K562 (cell line): Measurements from ENCODE around the gene PCLAF. TPM values are rescaled to one million over a fixed set of nuclear protein-coding genes. Genes with fewer than 3 reads are reported as not detected.

Experiments used
- ATAC-seq: fragments of 200-7000 bp; cut with Tn5 transposase; 3 replicates; pipeline ENCODE4 v1.9.1; 2020; ENCODE audit warnings: moderate library complexity
- BruUV-seq: library from RNA; stranded (reverse); fragments of 400-500 nt; replicated peaks from 2 replicates; lab custom pipeline; 2021; lab: Mats Ljungman, UMichigan
- CTCF ChIA-PET: fragments of 300-600 bp; formaldehyde crosslinking; extraction: SDS; loops from one replicate; lab custom pipeline; 2021; ENCODE audit warnings: low intra/inter-chr PET ratio; lab: Yijun Ruan, JAX
- POLR2A ChIA-PET: fragments of 300-600, 350-650 bp; sonication (Branson Sonifier 250); formaldehyde crosslinking; extraction: SDS; loops from one replicate; lab custom pipeline; 2021; ENCODE audit warnings: antibody characterized with exemption, inconsistent platforms; lab: Yijun Ruan, JAX
- DNase-seq, 4 experiments: peaks; one replicate each; pipeline versions ENCODE4 v3.0.0 to v3.0.0-alpha.2; 2011 to 2018; ENCODE audit warnings: low spot score in 3 of 4, mixed read lengths in 3 of 4; ENCODE audit errors: extremely low read depth in 1 of 4
- FAIRE-seq: peaks from 2 replicates; lab custom pipeline; 2011; peaks lifted over from hg19 to GRCh38; lab: Jason Lieb, UNC
- H2AFZ ChIP-seq: 2 replicates; pipeline ENCODE4 v1.6.0; 2011; ENCODE audit warnings: low read depth, low read length, control low read depth, inconsistent platforms
- H3K27ac ChIP-seq: fragments of 200-600 bp; 3 replicates; pipeline ENCODE4 v1.8.0; 2011; ENCODE audit warnings: low read depth, mild to moderate bottlenecking, control low read depth, inconsistent platforms, low read length, moderate library complexity, mixed read lengths; ENCODE audit errors: extremely low read depth
- H3K27me3 ChIP-seq, 2 experiments: fragments of 300-600 bp in 1 of 2; 2 replicates in 1 of 2; 3 replicates in 1 of 2; pipeline versions ENCODE4 v1.6.0 to v1.8.0; 2011; ENCODE audit warnings: inconsistent platforms in 2 of 2, low read length in 2 of 2, mild to moderate bottlenecking in 1 of 2, mixed read lengths in 1 of 2, moderate library complexity in 1 of 2; ENCODE audit not compliant: control insufficient read depth in 2 of 2, insufficient read depth in 2 of 2
- H3K36me3 ChIP-seq: fragments of 300-600 bp; 3 replicates; pipeline ENCODE4 v1.8.0; 2011; ENCODE audit warnings: mild to moderate bottlenecking, low read length, inconsistent platforms; ENCODE audit not compliant: control insufficient read depth, insufficient read depth
- H3K4me1 ChIP-seq, 2 experiments: fragments of 200-600 bp in 1 of 2; replicated peaks in 1 of 2; 2 replicates in 1 of 2; 3 replicates in 1 of 2; pipeline versions ENCODE4 v1.5.1 to v1.8.0; 2011; ENCODE audit warnings: inconsistent platforms in 2 of 2, low read length in 2 of 2, mild to moderate bottlenecking in 1 of 2, mixed read lengths in 1 of 2, moderate library complexity in 1 of 2; ENCODE audit not compliant: control insufficient read depth in 2 of 2, insufficient read depth in 2 of 2
- H3K4me2 ChIP-seq: 2 replicates; pipeline ENCODE4 v1.6.1; 2011; ENCODE audit warnings: low read length, control low read depth, inconsistent platforms, mixed read lengths; ENCODE audit not compliant: insufficient read depth
- H3K4me3 ChIP-seq: fragments of 200-600 bp; sonication (generic), shearing (Covaris generic); 2 replicates; pipeline ENCODE4 v1.5.1; 2016; ENCODE audit warnings: control low read depth, inconsistent platforms
- H3K79me2 ChIP-seq: fragments of 200-600 bp; 3 replicates; pipeline ENCODE4 v1.8.0; 2011; ENCODE audit warnings: low read length, inconsistent platforms; ENCODE audit not compliant: control insufficient read depth, insufficient read depth
- H3K9ac ChIP-seq, 2 experiments: 2 replicates each; pipeline versions ENCODE4 v1.6.0 to v1.6.1; 2011; ENCODE audit warnings: low read depth in 2 of 2, low read length in 2 of 2, control low read depth in 1 of 2, inconsistent platforms in 1 of 2, mild to moderate bottlenecking in 1 of 2, mixed read lengths in 1 of 2; ENCODE audit not compliant: insufficient read depth in 1 of 2
- H3K9me1 ChIP-seq: one replicate; pipeline ENCODE4 v1.6.0; 2011; ENCODE audit warnings: inconsistent platforms, mild to moderate bottlenecking, low read length, moderate library complexity; ENCODE audit not compliant: control insufficient read depth, insufficient read depth
- H3K9me3 ChIP-seq: replicated peaks from 2 replicates; pipeline ENCODE4 v1.5.1; 2011; ENCODE audit warnings: low read depth, low read length, inconsistent platforms; ENCODE audit not compliant: control insufficient read depth, insufficient read depth
- H4K20me1 ChIP-seq: replicated peaks from 2 replicates; pipeline ENCODE4 v1.6.1; 2011; ENCODE audit warnings: low read length, inconsistent platforms, mixed read lengths; ENCODE audit not compliant: control insufficient read depth, insufficient read depth
- RAD21 ChIP-seq, 2 experiments: fragments of 250-450 bp in 1 of 2; fragments of 450-650 bp in 1 of 2; sonication (Bioruptor Pico) in 1 of 2; formaldehyde crosslinking in 1 of 2; IDR thresholded peaks in 1 of 2; conservative IDR thresholded peaks in 1 of 2; 2 replicates each; pipeline versions ENCODE4 v1.4.0 to v1.8.0; 2020 to 2022; ENCODE audit warnings: mild to moderate bottlenecking in 2 of 2, moderate library complexity in 1 of 2
- ZNF384 ChIP-seq: IDR thresholded peaks from 2 replicates; pipeline ENCODE4 v1.6.1; 2012; ENCODE audit warnings: low read depth, low read length, improper control_type of control experiment
- WGBS: fragments of 100-300 bp; shearing (Covaris generic); methylation state at CpG from one replicate; pipeline ENCODE4 v1.1.6; 2016; ENCODE audit warnings: low coverage, mixed read lengths; ENCODE audit not compliant: insufficient coverage; ENCODE audit errors: missing lambda C conversion rate; 5-methylcytosine and 5-hydroxymethylcytosine counted together
- in situ Hi-C: fragments of 300-500 bp; cut with MboI; formaldehyde crosslinking; loops from 4 replicates; pipeline ENCODE4 v1.15.0; 2018; ENCODE audit warnings: inconsistent platforms, mixed read lengths
- intact Hi-C: fragments of 100-400 bp; cut with micrococcal nuclease; formaldehyde crosslinking; loops from 2 replicates; pipeline ENCODE4 v1.14.2; 2022
- polyA plus RNA-seq, 8 experiments: library from polyadenylated mRNA; depleted of rRNA in 4 of 8; stranded (reverse) in 5 of 8; unstranded in 3 of 8; fragments of >200 nt; fragmentation: Nextera tagmentation in 2 of 8; fragmentation: Illumina TruSeq in 1 of 8; extraction: Ambion mirVana in 2 of 8; extraction: Trizol in 1 of 8; gene quantifications; 2 replicates each; pipeline versions ENCODE4 v1.2.1 to v1.2.3, GENCODE V29; 2011 to 2014; ENCODE audit warnings: inconsistent platforms in 1 of 8, missing spikeins in 1 of 8
- total RNA-seq, 7 experiments: library from RNA; depleted of rRNA in 6 of 7; stranded (reverse); fragments of >200 nt in 6 of 7; fragmentation: Illumina TruSeq in 2 of 7; extraction: Trizol in 2 of 7; gene quantifications; 2 replicates each; pipeline versions ENCODE4 v1.2.1 to v1.2.3, GENCODE V29; 2011 to 2021; ENCODE audit warnings: low replicate concordance in 1 of 7
- TF ChIP-seq, protein P1 (sequence below): sonication (generic); formaldehyde crosslinking; IDR thresholded peaks from 2 replicates; pipeline ENCODE4 v1.8.1; 2023; ENCODE audit warnings: mild to moderate bottlenecking, missing genetic modification reagents
- TF ChIP-seq, protein P2 (sequence below), 3 experiments: IDR thresholded peaks in 2 of 3; conservative IDR thresholded peaks in 1 of 3; 2 replicates each; pipeline ENCODE4 v1.5.1; 2011 to 2012; ENCODE audit warnings: low read length in 3 of 3, mild to moderate bottlenecking in 3 of 3, control low read depth in 2 of 3, improper control_type of control experiment in 1 of 3, inconsistent platforms in 1 of 3, low read depth in 1 of 3, mixed read lengths in 1 of 3, moderate library complexity in 1 of 3; ENCODE audit not compliant: insufficient read depth in 2 of 3
- TF ChIP-seq, protein P3 (sequence below), 2 experiments: fragments of 450-650 bp; formaldehyde crosslinking in 1 of 2; IDR thresholded peaks; 2 replicates each; pipeline versions ENCODE4 v1.4.0 to v1.6.1; 2014 to 2020; ENCODE audit warnings: mild to moderate bottlenecking in 2 of 2, borderline replicate concordance in 1 of 2, low read depth in 1 of 2

The PCLAF gene
- total and polyA plus RNA-seq, 9 of the 15 experiments (the other 6 are each of a cell fraction or from before 2014, with no cell fraction given), result 112 to 881 (median 360) TPM

DNA sequence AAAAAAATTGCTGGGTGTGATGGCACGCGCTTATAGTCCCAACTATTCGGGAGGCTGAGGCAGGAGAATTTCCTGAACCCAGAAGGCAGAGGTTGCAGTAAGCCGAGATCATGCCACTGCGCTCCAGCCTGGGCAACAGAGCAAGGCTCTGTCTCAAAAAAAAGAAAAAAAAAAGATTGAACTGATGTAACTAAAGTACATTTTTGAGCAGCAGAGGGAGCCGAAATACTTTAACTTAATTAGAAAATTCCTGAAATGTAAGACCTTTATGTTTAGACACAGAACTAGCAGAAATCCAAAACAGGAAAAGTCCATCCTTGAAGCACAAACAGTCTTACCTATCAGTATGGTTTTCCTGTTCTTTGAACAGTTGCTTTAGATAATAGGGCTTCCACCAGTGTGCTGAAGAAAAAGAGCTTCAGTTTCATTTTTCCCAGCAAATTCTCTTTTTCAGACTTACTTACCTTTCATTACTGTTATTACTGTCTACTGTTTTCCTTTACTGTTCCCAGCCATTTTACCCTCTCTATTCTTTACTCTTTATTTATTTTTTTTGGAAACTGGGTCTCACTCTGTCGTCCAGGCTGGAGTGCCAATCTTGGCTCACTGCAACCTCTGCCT, 45.7 kb upstream of the PCLAF start:
- Histone ChIP-seq H3K4me2 (no peak overlapping the region), H2AFZ (no peak overlapping the region), H3K4me3 (no peak overlapping the region), H3K9me3 (no peaks in the 10 kb centered on the region), H3K9me1 (no peaks in the 10 kb centered on the region), H3K27ac (no peak overlapping the region), H3K36me3 (peaks cover 31% of the 10 kb centered on the region; the same call in 2 of the 3 replicates), H3K27me3 (no peaks in the 10 kb centered on the region), H4K20me1 (no peaks in the 10 kb centered on the region), H3K4me1 (peaks cover 3 to 19% of the 10 kb centered on the region in 2 experiments; a peak in 3 of 5 replicates), H3K9ac (no peak overlapping the region), H3K79me2 (no peaks in the 10 kb centered on the region)
- peak; percentile 48; the same call in 2 of the 3 replicates for ATAC-seq
- in situ Hi-C loops, result no loop called here
- intact Hi-C loops, result loop anchor here (1.0 to 10.0 kb wide), 4 partner anchors 34 to 300 kb away; partner anchors contain the start of gene ZNF609
- no TSS peak for BruUV-seq
- ChIA-PET CTCF (interaction anchor here (0.7 to 2.0 kb wide), 2 partner anchors 227 to 254 kb away, joined by 3 to 27 read pairs; no protein-coding TSS in a partner anchor), POLR2A (interaction anchor here (0.7 kb wide), 2 partner anchors 13 to 21 kb away, joined by 3 read pairs; no protein-coding TSS in a partner anchor)
- peak; percentile 68 for FAIRE-seq
- no peak for DNase-seq
- 71% methylated on average over 6 of the region's 7 CpGs for WGBS
- peak; percentile 46 to 72 for TF ChIP-seq RAD21 (CRISPR knock-in tag; conservative IDR thresholded peaks at IDR 0.05 in 1 of 2, IDR thresholded peaks at IDR 0.05 in 1 of 2)
- TF ChIP-seq, protein P1, sequence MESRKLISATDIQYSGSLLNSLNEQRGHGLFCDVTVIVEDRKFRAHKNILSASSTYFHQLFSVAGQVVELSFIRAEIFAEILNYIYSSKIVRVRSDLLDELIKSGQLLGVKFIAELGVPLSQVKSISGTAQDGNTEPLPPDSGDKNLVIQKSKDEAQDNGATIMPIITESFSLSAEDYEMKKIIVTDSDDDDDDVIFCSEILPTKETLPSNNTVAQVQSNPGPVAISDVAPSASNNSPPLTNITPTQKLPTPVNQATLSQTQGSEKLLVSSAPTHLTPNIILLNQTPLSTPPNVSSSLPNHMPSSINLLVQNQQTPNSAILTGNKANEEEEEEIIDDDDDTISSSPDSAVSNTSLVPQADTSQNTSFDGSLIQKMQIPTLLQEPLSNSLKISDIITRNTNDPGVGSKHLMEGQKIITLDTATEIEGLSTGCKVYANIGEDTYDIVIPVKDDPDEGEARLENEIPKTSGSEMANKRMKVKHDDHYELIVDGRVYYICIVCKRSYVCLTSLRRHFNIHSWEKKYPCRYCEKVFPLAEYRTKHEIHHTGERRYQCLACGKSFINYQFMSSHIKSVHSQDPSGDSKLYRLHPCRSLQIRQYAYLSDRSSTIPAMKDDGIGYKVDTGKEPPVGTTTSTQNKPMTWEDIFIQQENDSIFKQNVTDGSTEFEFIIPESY (CRISPR knock-in tag), result no peak
- TF ChIP-seq, protein P2, sequence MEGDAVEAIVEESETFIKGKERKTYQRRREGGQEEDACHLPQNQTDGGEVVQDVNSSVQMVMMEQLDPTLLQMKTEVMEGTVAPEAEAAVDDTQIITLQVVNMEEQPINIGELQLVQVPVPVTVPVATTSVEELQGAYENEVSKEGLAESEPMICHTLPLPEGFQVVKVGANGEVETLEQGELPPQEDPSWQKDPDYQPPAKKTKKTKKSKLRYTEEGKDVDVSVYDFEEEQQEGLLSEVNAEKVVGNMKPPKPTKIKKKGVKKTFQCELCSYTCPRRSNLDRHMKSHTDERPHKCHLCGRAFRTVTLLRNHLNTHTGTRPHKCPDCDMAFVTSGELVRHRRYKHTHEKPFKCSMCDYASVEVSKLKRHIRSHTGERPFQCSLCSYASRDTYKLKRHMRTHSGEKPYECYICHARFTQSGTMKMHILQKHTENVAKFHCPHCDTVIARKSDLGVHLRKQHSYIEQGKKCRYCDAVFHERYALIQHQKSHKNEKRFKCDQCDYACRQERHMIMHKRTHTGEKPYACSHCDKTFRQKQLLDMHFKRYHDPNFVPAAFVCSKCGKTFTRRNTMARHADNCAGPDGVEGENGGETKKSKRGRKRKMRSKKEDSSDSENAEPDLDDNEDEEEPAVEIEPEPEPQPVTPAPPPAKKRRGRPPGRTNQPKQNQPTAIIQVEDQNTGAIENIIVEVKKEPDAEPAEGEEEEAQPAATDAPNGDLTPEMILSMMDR (IDR thresholded peaks at IDR 0.05 in 2 of 3, conservative IDR thresholded peaks at IDR 0.05 in 1 of 3; ENCODE audit: insufficient read depth in 2 of 3, low read depth in 1 of 3, low read length in 3 of 3), result peak; percentile 9 to 59 (median 16); a peak in 3 of 6 replicates
- TF ChIP-seq ZNF384, result peak; percentile 65; the same call in 1 of the 2 replicates
- TF ChIP-seq, protein P3, sequence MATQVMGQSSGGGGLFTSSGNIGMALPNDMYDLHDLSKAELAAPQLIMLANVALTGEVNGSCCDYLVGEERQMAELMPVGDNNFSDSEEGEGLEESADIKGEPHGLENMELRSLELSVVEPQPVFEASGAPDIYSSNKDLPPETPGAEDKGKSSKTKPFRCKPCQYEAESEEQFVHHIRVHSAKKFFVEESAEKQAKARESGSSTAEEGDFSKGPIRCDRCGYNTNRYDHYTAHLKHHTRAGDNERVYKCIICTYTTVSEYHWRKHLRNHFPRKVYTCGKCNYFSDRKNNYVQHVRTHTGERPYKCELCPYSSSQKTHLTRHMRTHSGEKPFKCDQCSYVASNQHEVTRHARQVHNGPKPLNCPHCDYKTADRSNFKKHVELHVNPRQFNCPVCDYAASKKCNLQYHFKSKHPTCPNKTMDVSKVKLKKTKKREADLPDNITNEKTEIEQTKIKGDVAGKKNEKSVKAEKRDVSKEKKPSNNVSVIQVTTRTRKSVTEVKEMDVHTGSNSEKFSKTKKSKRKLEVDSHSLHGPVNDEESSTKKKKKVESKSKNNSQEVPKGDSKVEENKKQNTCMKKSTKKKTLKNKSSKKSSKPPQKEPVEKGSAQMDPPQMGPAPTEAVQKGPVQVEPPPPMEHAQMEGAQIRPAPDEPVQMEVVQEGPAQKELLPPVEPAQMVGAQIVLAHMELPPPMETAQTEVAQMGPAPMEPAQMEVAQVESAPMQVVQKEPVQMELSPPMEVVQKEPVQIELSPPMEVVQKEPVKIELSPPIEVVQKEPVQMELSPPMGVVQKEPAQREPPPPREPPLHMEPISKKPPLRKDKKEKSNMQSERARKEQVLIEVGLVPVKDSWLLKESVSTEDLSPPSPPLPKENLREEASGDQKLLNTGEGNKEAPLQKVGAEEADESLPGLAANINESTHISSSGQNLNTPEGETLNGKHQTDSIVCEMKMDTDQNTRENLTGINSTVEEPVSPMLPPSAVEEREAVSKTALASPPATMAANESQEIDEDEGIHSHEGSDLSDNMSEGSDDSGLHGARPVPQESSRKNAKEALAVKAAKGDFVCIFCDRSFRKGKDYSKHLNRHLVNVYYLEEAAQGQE (IDR thresholded peaks at IDR 0.05; ENCODE audit: borderline replicate concordance), result peak; percentile 78; the same call in 1 of the 2 replicates
- TF ChIP-seq, protein P3 (CRISPR knock-in tag; IDR thresholded peaks at IDR 0.05; ENCODE audit: low read depth), result no peak
